ENCODE data around the gene DIRAS2.

DNA sequence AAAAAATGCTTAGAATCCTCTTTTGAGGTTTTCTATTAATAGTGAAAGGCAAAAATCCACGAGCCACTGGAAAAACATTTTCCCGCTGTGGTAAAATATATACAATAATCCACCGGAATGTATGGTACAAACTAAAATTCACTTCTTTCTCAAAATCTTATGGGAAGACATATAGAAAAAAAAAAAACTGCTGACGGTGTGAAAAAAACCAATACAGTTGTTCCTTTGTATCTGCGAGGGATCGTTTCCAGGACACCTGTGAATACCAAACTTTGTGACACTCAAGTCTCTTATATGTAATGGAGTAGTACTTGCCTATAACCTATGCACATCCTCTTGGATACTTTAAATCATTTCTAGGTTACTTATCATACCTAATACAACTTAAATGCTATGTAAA lies 13.3 kb downstream of the DIRAS2 start:
- TF ChIP-seq, protein P1, sequence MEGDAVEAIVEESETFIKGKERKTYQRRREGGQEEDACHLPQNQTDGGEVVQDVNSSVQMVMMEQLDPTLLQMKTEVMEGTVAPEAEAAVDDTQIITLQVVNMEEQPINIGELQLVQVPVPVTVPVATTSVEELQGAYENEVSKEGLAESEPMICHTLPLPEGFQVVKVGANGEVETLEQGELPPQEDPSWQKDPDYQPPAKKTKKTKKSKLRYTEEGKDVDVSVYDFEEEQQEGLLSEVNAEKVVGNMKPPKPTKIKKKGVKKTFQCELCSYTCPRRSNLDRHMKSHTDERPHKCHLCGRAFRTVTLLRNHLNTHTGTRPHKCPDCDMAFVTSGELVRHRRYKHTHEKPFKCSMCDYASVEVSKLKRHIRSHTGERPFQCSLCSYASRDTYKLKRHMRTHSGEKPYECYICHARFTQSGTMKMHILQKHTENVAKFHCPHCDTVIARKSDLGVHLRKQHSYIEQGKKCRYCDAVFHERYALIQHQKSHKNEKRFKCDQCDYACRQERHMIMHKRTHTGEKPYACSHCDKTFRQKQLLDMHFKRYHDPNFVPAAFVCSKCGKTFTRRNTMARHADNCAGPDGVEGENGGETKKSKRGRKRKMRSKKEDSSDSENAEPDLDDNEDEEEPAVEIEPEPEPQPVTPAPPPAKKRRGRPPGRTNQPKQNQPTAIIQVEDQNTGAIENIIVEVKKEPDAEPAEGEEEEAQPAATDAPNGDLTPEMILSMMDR (IDR thresholded peaks at IDR 0.05), result no peak
- no peak for TF ChIP-seq EZH2 (IDR thresholded peaks at IDR 0.05; ENCODE audit: borderline replicate concordance, insufficient read depth, low read depth, low read length, poor library complexity, severe bottlenecking)
